Spleen (tissue), 7 donors: ENCODE measurements around the gene OSBPL9.

Experiments
- POLR2A ChIP-seq, 3 donors: fragments of 450-650 bp; IDR thresholded peaks; one replicate each; pipeline ENCODE4 v1.5.1; 2017; ENCODE audit warnings: antibody characterized with exemption in 3 of 3, mild to moderate bottlenecking in 1 of 3
- POLR2AphosphoS5 ChIP-seq, 3 donors: sonication (generic); formaldehyde crosslinking; IDR thresholded peaks; one replicate each; pipeline ENCODE4 v1.5.1; 2017; ENCODE audit warnings: antibody characterized with exemption in 3 of 3
- TF ChIP-seq, protein P1 (sequence below), 11 experiments: fragments of 200-600 bp in 7 of 11; fragments of 450-650 bp in 4 of 11; sonication (generic) in 4 of 11; IDR thresholded peaks in 8 of 11; conservative IDR thresholded peaks in 3 of 11; 1 replicate in 7 of 11; 2 replicates in 4 of 11; pipeline versions ENCODE4 v1.4.0 to v1.8.0; 2016 to 2021; ENCODE audit warnings: antibody characterized with exemption in 11 of 11, inconsistent platforms in 4 of 11, mild to moderate bottlenecking in 1 of 11
- donor health status: DM: no; HTN: no; CAD: no; lungs with moderate emphysema.
- donor health status: DM: no; HTN: no; CAD: no.
- donor health status: DM: no; HTN: no; CAD: no.

DNA sequence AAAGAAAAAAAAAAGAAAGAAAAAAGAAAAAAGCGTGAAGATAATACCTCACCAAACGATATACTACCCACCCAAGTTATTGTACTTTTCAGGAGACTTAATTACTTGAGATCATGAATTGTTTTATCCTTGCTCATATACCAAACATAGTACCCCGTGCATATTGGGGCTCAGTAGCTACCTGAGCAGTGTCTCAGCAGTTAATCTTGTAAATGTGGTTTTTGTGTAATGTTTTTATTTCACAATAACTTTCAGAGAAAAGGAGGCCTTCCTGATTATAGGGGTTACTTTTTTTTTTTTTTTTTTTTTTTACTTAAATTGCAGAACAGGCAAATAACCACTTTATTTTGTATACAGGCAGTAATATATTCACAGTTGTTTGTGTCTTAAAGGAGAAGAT lies 80.3 kb downstream of the OSBPL9 start:
- TF ChIP-seq, protein P1, sequence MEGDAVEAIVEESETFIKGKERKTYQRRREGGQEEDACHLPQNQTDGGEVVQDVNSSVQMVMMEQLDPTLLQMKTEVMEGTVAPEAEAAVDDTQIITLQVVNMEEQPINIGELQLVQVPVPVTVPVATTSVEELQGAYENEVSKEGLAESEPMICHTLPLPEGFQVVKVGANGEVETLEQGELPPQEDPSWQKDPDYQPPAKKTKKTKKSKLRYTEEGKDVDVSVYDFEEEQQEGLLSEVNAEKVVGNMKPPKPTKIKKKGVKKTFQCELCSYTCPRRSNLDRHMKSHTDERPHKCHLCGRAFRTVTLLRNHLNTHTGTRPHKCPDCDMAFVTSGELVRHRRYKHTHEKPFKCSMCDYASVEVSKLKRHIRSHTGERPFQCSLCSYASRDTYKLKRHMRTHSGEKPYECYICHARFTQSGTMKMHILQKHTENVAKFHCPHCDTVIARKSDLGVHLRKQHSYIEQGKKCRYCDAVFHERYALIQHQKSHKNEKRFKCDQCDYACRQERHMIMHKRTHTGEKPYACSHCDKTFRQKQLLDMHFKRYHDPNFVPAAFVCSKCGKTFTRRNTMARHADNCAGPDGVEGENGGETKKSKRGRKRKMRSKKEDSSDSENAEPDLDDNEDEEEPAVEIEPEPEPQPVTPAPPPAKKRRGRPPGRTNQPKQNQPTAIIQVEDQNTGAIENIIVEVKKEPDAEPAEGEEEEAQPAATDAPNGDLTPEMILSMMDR (IDR thresholded peaks at IDR 0.05 in 8 of 11, conservative IDR thresholded peaks at IDR 0.05 in 3 of 11), result no peak
- no peak for TF ChIP-seq POLR2AphosphoS5 (IDR thresholded peaks at IDR 0.05)
- no peak for TF ChIP-seq POLR2A (IDR thresholded peaks at IDR 0.05)
